ENCODE measurements around the gene CDC40.

CDC40 gene

DNA sequence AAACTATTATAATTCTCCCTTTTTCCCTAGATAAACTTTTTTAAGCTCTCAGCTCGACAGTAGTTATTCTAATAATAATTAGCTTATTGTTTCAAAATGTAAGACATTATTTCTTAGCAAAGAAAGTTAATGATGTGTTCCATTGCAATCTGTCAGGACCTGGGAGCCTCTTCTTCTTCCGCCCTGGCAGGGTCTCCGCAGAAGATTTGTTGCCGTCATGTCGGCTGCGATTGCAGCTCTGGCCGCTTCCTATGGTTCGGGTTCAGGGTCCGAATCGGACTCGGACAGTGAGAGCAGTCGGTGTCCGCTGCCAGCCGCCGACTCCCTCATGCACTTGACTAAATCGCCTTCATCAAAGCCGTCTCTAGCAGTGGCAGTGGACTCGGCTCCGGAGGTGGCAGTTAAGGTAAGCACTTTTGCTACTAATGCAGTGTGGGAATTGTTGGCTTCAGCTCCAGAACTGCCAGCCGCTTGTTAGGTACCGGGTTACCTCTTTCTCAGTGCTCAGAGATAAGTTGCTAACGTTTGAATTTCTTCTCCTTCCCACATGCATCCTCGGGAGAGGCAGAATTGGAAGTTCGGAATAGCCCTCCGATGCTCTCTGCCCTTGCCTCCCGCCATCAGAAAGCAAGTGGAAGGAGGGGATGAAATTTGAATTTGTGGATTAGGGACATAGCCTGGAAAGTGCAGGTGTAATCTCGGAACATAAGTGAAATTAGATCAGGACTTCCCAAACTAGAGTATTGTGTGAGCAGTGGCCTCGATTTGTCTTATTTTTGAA lies at the start of gene CDC40:
TSS of gene CDC40 (plus strand) at position 200 of the 781 bp plus-strand sequence. CDS start at position 218, 18 bp downstream.
- DNase-seq (ENCODE audit: low spot score) = peak; percentile 52

DNA sequence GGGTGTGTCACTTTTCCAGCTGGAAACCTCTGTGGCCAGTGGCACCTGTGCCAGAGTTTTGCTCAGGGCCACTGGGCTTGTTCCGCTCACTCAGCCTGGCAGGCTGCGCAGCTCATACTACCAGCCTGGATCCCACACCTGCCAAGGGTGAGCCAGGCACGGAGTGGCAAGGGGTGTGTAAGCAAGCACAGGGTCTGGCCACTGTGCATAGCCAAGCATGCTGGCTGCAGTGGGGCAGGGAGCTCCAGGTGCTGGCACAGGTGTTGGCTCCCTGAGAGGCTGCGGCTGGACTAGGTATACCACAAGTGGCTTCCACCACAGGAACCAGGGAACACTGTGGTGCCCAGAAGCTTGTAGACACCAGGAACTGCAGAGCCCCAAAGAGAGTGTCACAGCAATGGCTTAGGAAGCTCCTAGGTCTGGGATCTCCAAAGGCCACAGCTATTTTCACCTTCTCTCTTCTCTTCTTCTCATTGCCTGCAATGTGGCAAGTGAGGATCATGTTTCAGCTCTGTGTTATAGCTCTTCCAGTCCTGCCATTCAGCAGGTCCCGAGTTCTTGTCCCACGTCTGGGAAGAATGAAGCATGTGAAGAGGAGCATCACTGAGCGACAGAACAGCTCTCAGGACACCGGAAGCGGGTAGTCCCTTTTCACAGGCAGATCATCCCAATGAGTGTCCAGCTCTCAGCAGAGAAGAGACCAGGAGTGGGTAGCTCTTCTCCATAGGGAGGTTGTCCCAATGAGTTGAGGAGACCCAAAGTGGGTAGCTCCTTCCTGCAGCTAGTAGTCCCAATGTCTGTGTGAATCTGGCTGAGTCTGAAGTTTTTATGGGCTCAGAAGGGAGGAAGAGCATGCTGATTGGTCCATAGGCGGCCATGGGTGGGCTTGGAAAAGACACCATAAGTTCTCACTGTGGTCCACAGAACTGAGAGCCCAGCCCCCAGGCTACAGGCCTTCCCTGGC lies 42.0 kb upstream of the CDC40 start:
- no peak for DNase-seq (ENCODE audit: low spot score)

DNA sequence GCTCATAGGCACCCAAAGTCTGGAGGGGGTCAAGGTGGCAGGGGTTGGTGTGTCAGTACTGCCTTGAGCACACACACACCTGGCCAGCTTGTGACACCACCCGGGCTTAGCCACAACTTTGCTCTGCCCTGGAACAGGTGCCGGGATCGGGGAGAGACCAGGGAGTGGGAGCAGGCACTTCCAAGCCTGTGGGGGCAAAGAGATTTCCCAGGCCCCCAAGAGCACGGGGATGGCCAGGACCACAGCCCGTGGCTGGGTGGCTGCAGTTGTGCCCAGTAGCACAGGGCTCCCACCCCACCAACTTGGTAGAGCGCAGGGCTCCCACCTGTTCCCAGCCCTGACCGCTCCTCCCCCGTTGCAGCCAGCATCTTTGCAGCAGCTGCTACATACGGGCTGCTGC lies 41.2 kb upstream of the CDC40 start:
- no peak for DNase-seq (ENCODE audit: low spot score)

DNA sequence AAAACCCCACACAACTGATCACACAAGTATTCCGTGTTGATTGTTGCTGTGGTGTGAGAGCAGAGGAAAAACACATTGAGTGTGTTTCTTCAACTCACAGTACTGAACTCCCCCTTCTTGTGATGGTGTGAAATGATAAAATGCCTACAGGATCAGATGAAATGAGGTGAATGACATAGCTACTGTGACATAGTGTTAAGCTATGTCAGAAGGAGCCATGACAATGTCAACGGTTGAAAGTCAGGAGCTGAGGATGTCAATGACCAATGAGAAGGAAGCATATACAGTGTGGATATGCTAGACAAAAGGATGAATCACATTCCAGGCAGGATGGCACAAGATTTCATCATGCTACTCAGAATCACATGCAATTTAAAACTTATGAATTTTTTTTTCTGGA lies 39.6 kb upstream of the CDC40 start:
- DNase-seq (ENCODE audit: low spot score) = no peak

DNA sequence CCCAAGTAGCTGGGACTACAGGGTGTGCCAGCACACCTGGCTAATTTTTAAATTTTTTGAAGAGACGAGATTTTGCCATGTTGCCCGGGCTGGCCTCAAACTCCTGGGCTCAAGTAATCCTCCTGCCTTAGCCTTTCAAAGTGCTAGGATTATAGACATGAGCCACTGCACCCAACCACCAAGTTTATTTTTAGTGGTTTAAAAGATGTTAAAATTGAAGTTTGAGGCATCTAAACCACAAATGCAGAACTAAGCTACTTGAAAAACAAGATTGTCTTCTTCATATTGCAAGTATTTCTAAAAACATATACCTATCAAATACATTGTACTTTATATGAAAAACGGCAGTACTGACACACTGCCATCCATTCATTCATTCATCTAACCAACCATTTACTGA lies 32.4 kb upstream of the CDC40 start:
- no peak for DNase-seq (ENCODE audit: low spot score)

DNA sequence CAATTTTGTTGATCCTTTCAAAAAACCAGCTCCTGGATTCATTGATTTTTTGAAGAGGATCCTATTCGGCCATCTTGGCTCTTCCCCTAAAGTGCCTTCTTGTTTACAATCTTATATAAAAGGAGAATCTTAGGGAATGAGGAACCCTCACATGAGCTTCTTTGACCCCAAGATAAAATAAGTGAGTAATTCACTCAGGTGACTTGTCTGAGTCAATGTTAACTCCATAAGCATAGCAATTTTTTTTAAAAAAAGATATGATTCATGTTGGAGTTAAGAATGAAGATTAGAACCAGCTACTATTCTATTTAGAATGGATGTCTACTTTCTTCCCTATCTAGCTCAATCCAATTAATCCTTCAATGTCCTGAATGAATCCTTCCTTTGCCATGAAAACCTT lies 21.7 kb upstream of the CDC40 start:
- no peak for DNase-seq (ENCODE audit: low spot score)

DNA sequence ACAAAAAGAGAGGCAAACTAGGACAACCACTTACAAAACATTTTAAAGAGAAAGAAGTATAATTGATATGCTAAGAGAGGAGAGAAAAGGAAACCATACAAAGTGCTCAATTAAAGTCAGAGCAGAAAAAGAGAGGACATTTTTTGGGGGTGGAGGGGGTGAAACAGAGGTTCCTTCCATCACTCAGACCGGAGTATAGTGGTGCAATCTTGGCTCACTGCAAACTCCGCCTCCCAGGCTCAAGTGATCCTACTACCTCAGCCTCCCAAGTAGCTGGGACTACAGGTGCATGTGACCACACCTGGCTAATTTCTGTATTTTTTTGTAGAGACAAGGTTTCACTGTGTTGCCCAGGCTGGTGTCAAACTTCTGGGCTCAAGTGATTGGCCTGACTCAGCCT lies 10.1 kb upstream of the CDC40 start:
- DNase-seq (ENCODE audit: low spot score) = no peak

DNA sequence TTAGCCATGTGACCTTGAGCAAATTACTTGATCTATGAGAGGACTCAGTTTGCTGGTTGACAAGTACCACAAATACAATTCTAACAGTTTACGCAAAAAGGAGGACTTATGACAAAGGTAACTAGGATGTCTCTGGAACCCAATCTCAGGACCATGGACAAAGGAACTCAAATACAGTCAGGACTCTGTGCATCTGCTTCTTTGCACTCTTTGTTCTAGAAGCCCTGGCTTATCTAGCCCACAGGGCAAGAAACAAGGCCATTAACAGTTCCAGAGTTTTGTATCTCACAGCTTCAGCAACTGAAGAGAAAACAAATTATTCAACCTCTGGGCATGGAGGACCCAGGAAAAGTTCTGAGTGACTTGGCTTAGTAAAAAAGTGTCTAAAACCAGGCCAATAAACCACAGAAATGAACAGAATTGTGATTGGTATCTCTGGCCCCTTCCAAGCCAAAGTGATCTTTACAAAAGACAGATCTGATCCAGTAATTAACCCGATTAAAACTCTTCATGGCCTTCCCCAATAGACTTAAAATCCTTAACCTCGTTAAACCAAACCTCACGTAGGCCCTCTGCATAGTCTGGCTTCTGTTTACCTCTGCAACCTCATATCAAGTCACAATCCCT lies 6.6 kb upstream of the CDC40 start:
- no peak for DNase-seq (ENCODE audit: low spot score)

DNA sequence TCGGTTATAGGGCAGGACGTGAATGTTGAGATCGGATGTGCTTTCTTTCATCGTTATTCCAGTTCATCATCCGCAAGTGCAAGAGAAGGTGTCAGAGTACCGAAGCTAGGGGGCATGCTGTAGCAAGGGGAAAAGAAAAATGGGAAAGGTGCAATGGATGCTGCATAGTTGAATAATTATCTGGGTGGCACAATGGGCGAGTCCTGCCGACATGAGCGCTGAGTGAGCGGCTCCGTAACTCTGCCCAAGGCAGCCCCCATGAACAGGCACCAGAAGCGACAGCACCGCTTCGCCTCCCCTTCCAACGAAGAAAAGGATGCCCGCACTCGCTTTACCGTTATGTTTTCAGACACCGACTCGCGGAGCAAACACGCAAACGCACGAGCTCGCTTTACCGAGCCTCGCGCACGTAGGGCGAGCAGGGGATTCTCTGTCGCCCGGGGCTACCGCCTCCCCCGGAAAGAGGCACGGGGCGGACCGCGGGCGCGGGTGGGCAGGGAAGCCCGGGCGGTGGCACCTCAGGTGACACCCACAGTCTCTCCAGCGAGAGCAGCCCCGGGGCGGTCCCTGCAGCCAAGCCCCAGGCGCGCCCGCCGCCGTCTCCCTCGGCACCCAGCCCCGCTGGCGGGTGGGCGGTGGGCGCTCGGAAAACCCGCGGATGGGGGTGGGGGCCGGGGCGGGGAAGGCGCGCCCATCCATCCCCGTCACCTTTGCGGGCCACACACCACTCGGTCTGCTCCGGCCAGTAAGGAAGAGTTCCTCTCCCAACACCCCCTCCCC lies 1.4 kb upstream of the CDC40 start:
- DNase-seq (ENCODE audit: low spot score) = peak; percentile 61

DNA sequence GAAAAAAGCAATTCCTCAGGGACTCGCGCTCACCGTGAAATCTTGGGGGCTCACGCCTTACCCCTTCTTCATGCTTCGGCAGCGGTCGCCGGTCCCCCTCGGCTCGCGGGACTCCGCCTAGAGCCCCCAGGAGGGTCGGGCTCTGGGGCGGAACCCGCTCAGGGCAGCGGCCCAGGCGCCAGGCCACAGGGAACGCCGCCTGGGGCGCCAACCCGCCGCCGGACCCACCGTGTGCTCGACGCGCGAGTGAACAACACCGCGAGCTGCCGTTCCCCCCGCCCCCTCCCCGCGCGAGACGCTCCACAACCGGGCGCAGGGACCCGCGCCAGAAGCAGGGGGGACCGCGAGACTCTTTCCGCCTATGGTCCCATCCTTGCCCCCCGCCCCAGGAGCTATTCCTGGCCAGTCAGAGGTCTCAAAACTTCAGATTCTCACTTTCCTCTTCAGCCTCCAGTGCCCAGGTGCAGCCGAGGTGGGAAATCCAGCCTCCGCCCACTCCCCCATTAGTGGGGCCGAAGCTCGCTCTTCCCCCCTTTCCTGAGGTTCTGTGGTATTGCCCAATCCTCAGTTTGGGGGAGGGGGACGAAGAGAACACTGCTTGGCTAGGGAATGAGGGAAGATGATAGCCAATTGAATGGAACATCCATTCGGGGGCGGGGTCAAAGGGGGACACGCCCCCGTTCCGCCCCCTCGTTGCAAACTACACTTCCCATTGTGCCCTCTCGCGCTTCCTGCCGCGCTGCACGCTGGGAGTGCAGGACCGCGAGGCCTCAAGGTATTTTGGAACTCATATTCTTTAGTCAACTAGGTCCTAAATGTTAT lies 610 bp upstream of the CDC40 start, which contains the start of gene WASF1:
TSS of gene WASF1 (minus strand) at position 265 of the 822 bp plus-strand sequence. CDS start 52,069 bp downstream, outside the sequence.
- peak; percentile 88 for DNase-seq (ENCODE audit: low spot score)

DNA sequence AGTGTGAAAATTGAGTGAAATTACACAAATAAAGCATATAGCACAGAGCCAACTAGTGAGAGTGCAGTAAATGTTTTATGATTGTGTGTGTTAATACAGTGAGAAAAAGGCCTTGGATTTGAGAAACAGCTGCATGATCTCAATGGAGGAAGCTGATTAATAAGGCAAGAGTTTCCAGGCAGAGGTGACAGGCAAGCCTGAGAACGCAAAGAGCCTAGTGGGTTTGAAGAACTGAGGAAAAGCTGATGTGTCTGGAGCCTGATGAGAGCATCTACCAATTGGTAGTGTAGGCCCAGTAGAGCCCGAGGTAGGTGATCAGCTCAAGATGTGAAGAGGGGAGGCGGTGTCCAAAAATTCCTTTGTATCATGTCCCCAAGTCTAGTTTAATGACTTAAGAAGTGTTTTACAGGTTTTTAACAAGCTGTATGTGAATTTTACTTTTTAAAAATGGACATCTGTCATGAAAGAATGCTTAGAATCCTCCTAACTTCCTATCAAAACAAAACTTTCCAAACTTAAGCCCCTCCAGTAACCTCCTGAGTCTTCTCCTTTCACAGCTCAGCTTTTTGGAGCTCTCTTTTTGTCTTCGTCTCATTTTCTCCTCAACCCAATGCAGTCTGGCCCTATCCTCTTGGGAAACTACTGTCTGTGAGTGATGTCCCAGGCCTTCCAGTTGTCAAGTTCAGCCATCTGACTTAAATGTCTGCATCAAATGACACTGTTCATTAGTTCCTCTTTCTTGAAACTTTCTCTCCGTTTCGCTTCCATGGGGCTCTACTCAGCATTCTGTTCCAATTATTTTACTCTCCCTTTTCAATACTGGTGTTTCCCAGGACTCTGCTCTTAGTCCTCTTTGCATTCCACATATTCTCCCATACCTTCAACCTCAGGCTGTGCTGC lies 1.2 kb downstream of the CDC40 start:
- DNase-seq (ENCODE audit: low spot score) = peak; percentile 46

DNA sequence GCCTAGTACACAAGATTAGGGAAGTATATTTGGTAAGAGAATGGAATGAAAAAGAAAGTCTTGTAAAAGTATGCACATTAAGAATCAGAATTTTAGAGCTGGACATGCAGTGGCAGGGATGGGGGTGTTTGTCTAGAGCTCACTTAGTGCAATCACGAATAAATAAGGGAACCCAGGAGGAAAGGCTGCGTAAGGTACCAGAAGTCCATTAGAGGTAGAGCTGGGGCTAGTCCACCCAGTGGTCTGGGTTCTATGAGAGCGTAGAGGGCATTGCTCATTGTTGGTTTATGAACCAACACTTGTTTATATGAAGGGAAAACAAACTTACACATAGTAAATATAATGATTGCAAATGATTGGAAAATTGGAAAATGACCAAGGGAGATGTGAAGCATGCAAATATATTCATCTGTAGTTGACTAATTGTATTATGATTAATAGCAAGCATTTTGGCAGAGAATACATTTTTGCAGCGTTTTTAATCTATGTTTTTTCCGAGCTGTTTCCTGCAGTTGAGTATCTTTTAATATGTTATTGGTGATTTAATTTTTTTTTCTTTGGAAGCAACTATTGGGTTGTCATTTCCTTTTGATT lies 3.2 kb downstream of the CDC40 start:
- DNase-seq (ENCODE audit: low spot score) = no peak

DNA sequence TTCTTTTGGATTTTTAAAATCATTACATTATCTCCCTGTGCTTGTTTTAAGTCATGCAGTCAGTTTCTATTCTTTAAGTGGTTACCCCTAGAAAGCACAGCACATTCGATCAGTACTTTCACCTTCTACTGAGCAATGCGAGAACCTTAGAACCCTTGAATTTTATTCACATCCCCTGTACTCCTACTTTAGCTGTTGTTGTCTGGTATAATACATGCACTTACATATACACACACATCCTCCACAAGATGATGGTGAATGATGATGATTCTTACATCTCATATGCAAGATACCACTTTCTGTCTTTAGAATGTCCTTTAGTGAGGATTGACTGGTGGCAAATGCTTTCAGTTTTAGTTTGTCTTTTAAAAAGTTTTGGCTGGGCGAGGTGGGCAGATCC lies 5.7 kb downstream of the CDC40 start:
- no peak for DNase-seq (ENCODE audit: low spot score)

DNA sequence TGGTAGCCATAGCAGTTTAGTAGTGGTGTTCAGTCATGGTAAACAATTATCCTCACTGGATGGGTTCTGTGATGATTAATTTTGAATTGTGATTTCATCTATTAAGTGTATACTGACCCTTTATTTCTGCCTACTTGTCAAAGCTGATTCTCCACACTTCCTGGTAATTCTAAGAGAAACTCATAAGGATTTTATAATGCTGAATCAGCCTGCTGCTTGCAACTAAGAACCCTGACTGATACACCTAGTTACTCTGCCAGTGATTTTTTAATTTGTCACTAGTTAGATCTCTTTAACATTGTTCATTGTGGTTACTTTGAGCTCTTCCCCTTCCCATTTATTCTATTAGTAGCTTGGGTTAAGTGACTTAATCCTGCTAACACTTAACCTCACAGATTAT lies 8.6 kb downstream of the CDC40 start:
- no peak for DNase-seq (ENCODE audit: low spot score)

DNA sequence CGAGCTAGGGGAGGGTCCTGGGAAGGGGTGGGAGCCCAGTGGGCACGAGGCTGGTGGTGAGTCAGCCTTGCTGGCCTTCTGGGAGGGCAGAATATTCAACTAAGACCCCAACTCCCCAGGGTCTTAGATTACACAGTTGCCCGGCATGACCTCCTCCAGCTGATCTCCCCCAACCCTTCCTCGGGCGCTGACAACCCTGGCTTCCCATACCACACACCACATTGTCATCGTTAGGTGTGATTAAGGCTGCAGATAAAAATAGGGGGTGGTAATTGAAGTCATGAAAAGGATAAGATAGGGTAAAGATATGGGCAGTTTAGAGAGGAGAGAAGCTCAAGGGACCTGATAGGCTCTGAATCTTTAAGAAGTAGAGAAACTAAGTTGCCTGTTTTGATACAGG lies 10.5 kb downstream of the CDC40 start:
- DNase-seq (ENCODE audit: low spot score) = no peak

DNA sequence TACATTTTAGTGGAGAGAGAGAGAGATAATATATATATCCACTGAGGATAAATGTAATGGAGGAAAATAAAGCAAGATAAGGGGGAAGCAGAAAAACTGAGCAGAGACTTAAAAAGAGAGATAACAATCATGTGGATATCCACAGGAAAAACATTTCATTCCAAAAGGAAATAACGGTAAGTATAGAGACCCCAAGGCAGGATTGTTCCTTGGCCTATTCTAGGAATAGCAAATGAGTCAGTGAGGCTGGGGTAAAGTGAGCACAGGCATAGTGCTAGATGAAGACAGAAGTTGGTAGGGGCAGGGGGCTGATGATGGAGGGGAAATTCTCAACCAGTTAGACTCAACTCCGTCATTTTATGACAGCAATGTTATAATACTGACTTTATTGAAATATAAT lies 11.2 kb downstream of the CDC40 start:
- DNase-seq (ENCODE audit: low spot score) = no peak

DNA sequence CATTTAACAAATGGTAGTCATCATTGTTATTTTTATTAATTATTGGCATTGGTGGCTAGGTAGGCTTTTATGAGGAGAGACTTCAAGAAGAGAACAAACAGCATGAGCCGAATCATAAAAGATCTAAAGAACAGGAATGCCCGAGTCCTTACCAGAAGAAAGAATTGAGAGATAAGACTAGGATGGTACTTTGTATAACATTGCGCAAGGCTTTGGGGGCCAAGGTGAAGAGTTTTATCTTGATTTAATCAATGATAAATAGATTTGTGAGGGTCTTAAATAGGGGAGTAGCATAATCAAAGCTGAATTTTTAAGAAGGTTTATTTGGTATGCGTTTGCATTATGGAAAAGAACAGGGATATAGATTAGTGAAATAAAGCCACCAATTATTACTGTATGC lies 15.4 kb downstream of the CDC40 start:
- DNase-seq (ENCODE audit: low spot score) = no peak

DNA sequence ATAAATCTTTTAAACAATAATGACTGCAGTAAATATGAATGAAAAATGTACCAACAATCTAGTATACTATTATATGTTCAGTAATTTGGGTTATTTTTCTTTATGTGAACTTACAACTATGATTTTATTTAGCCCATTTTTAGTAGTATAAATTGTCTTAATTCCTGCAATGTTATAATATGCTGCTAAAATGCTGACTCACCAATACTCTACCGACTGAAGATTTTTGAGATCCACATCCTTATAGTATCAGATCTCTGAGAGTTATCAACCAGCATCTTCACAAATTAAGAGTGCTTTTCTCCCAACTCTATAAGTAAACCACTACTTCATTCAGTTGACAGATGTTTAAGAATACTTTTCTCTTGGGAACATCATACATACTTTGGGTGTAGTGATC lies 16.6 kb downstream of the CDC40 start:
- DNase-seq (ENCODE audit: low spot score) = no peak

DNA sequence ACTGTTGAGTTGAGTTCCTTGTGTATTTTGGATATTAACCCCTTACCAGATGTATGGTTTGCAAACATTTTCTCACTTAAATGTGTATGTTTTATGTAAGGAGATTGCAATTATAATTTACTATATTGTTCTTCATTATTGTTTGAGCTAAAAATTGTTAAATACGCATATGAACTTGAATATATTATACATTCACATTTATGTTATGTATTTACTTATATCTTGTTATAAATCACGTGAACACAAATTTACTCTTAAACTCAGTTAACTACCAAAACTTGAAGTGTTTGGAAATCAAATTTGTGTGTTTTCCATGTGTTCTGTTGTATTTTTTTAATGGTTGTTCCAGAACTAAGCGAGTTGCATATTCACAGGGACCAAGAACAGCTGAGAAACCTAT lies 18.3 kb downstream of the CDC40 start:
- DNase-seq (ENCODE audit: low spot score) = no peak

Measured in germinal center (tissue), 1 donor.